ENCODE data around the gene SSC5D. TPM values are rescaled to one million over a fixed set of nuclear protein-coding genes. Genes with fewer than 3 reads are reported as not detected.

Gene SSC5D
- total RNA-seq, 1 donor from 2014 or later = 0.71 TPM

Other genes with a start within 250 kb of the SSC5D start
- gene PPP6R1, start 229.4 kb upstream of the SSC5D start, total RNA-seq = 180 and 183 TPM in 2 replicates
- gene HSPBP1, start 208.3 kb upstream of the SSC5D start, total RNA-seq = 59.0 and 59.3 TPM in 2 replicates
- gene BRSK1, start 204.4 kb upstream of the SSC5D start, total RNA-seq = 5.8 and 6.0 TPM in 2 replicates
- gene TMEM150B, start 163.1 kb upstream of the SSC5D start, total RNA-seq = 0.41 and 0.46 TPM in 2 replicates
- 34.3 and 35.3 TPM in 2 replicates for gene KMT5C, start 148.6 kb upstream of the SSC5D start, total RNA-seq
- gene COX6B2, start 133.7 kb upstream of the SSC5D start, total RNA-seq = 1.8 TPM in 1 of 2 replicates, not detected in the other
- gene GARIN5B, start 125.2 kb upstream of the SSC5D start, total RNA-seq = not detected in 2 replicates
- 0.25 and 0.32 TPM in 2 replicates for gene IL11, start 118.0 kb upstream of the SSC5D start, total RNA-seq
- gene TMEM190, start 111.6 kb upstream of the SSC5D start, total RNA-seq = not detected in 2 replicates
- gene TMEM238, start 104.1 kb upstream of the SSC5D start, total RNA-seq = 7.9 and 10.5 TPM in 2 replicates
- gene RPL28, start 102.5 kb upstream of the SSC5D start, total RNA-seq = 2,206 and 2,207 TPM in 2 replicates
- gene UBE2S, start 80.6 kb upstream of the SSC5D start, total RNA-seq = 210 and 220 TPM in 2 replicates
- not detected in 2 replicates for gene SHISA7, start 45.1 kb upstream of the SSC5D start, total RNA-seq
- gene ISOC2, start 26.8 kb upstream of the SSC5D start, total RNA-seq = 30.4 and 34.8 TPM in 2 replicates
- gene C19orf85, start 23.7 kb upstream of the SSC5D start, total RNA-seq = not detected in 2 replicates
- 8.6 and 9.5 TPM in 2 replicates for gene ZNF628, start 11.8 kb upstream of the SSC5D start, total RNA-seq
- gene NAT14, start 3.2 kb upstream of the SSC5D start, total RNA-seq = 20.0 and 20.2 TPM in 2 replicates
- gene SBK2, start 48.7 kb downstream of the SSC5D start, total RNA-seq = not detected in 2 replicates
- not detected in 2 replicates for gene SBK3, start 57.1 kb downstream of the SSC5D start, total RNA-seq
- 8.2 and 10.7 TPM in 2 replicates for gene ZNF579, start 92.4 kb downstream of the SSC5D start, total RNA-seq
- 18.2 and 18.9 TPM in 2 replicates for gene FIZ1, start 111.1 kb downstream of the SSC5D start, total RNA-seq
- 18.4 and 19.7 TPM in 2 replicates for gene ZNF524, start 111.9 kb downstream of the SSC5D start, total RNA-seq
- gene ZNF865, start 117.2 kb downstream of the SSC5D start, total RNA-seq = 13.5 and 13.6 TPM in 2 replicates
- gene ZNF784, start 136.1 kb downstream of the SSC5D start, total RNA-seq = 4.3 and 4.9 TPM in 2 replicates
- gene ZNF580, start 152.6 kb downstream of the SSC5D start, total RNA-seq = 32.1 and 33.3 TPM in 2 replicates
- gene ZNF581, start 155.2 kb downstream of the SSC5D start, total RNA-seq = 26.6 and 27.0 TPM in 2 replicates
- gene CCDC106, start 159.8 kb downstream of the SSC5D start, total RNA-seq = 7.2 and 8.1 TPM in 2 replicates
- 344 and 351 TPM in 2 replicates for gene U2AF2, start 166.6 kb downstream of the SSC5D start, total RNA-seq
- 40.3 and 41.8 TPM in 2 replicates for gene EPN1, start 186.8 kb downstream of the SSC5D start, total RNA-seq
- not detected in 2 replicates for gene NLRP9, start 250.0 kb downstream of the SSC5D start, total RNA-seq

Data from activated T-helper 2 cell treated with anti-CD3 and anti-CD28 coated beads, Interferon-gamma antibody, Interleukin-2, Interleukin-4, amounts not matched to agents 10 μg/mL and 5 μg/mL and 100 μg/mL, durations not matched to agents 14 hours and 24 hours and 36 hours (primary cell).